IPS-20b (cell line): ENCODE data around the gene TEX14.

ENCODE experiments used
- H3K27ac ChIP-seq: one replicate; pipeline ENCODE4 v1.5.1; 2013; ENCODE audit warnings: low read length
- H3K27me3 ChIP-seq: 2 replicates; pipeline ENCODE4 v1.6.1; 2013; ENCODE audit warnings: mild to moderate bottlenecking, low read length, inconsistent platforms; ENCODE audit not compliant: insufficient read depth
- H3K36me3 ChIP-seq: 2 replicates; pipeline ENCODE4 v1.6.1; 2013; ENCODE audit warnings: low read depth, mild to moderate bottlenecking, inconsistent platforms, low read length, moderate library complexity; ENCODE audit not compliant: insufficient read depth
- H3K4me1 ChIP-seq: 2 replicates; pipeline ENCODE4 v1.6.1; 2013; ENCODE audit warnings: mild to moderate bottlenecking, control low read depth, inconsistent platforms, low read length, moderate library complexity; ENCODE audit not compliant: insufficient read depth
- H3K4me3 ChIP-seq: 2 replicates; pipeline ENCODE4 v1.5.1; 2013; ENCODE audit warnings: mild to moderate bottlenecking, low read length, inconsistent platforms
- H3K9ac ChIP-seq: 2 replicates; pipeline ENCODE4 v1.6.1; 2013; ENCODE audit warnings: low read depth, mild to moderate bottlenecking, inconsistent platforms, low read length, moderate library complexity
- H3K9me3 ChIP-seq: 2 replicates; pipeline ENCODE4 v1.6.1; 2013; ENCODE audit warnings: mild to moderate bottlenecking, low read depth, low read length, inconsistent platforms; ENCODE audit not compliant: insufficient read depth

The TEX14 gene

GRCh38 chr17:58615768-58616659, 75.8 kb downstream of the TEX14 start:
- Histone ChIP-seq H3K27me3 (no peaks in the 10 kb centered on the region), H3K9me3 (no peaks in the 10 kb centered on the region), H3K9ac (no peak overlapping the region), H3K4me1 (no peaks in the 10 kb centered on the region), H3K4me3 (no peak overlapping the region), H3K27ac (no peak overlapping the region), H3K36me3 (no peaks in the 10 kb centered on the region)

DNA sequence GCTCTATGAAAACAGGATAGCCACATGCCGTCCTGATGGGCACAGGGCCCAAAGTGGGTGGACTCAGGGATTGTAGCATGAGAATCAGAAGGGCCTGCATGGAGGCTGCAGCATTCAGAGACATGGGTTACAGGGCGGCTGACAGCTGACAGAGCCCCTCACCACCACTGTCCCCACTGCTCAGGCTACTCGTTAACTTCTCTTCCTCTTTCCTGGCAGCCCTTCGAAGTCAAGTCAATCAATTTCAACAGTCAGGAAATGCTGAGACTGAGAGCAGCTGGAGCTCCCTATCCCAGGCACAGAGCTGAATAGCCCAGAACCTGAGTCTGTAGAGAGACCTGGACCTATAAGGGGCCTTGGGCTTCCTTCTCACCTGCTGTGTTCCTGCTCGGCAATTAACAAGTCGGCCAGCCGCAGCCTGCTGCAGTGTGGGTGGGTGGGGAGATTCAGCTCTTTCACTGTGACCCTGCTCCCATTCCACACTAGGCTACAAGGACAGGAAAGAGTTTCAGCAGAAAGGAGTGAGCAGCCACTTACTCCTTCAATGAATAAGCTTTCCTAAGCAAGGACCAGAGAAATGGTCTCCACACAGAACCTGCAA, 76.9 kb downstream of the TEX14 start:
- H3K4me3 ChIP-seq, result no peak overlapping the region
- H3K9me3 ChIP-seq, result no peaks in the 10 kb centered on the region
- no peaks in the 10 kb centered on the region for H3K36me3 ChIP-seq
- H3K9ac ChIP-seq, result no peak overlapping the region
- H3K27me3 ChIP-seq, result no peaks in the 10 kb centered on the region
- H3K27ac ChIP-seq, result no peak overlapping the region
- no peaks in the 10 kb centered on the region for H3K4me1 ChIP-seq

GRCh38 chr17:58611331-58611730, 80.5 kb downstream of the TEX14 start:
- Histone ChIP-seq H3K27ac (no peak overlapping the region), H3K36me3 (no peaks in the 10 kb centered on the region), H3K4me1 (no peaks in the 10 kb centered on the region), H3K9me3 (no peaks in the 10 kb centered on the region), H3K27me3 (no peaks in the 10 kb centered on the region), H3K9ac (no peak overlapping the region), H3K4me3 (no peak overlapping the region)

DNA sequence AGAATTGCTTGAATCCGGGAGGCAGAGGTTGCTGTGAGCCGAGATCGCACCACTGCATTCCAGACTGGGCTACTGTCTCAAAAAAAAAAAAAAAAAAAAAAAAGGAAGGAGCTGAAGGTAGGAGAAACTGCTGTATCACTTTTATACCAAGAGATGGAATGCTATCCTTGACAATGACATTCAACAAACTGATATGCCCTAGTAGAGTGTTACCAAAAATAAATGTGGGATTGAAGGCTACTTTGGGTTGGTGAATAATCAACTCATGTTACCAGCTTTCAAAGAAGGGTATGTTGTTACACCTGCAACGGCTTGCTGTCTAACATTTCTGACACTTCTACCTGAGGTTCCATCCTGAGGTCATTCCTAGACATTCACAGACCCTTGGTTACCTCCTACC, 84.9 kb downstream of the TEX14 start:
- Histone ChIP-seq H3K4me3 (no peak overlapping the region), H3K36me3 (no peaks in the 10 kb centered on the region), H3K9me3 (no peaks in the 10 kb centered on the region), H3K9ac (no peak overlapping the region), H3K4me1 (no peaks in the 10 kb centered on the region), H3K27me3 (no peaks in the 10 kb centered on the region), H3K27ac (no peak overlapping the region)

- H3K9ac ChIP-seq, result no peak overlapping the region
- no peak overlapping the region for H3K27ac ChIP-seq
- H3K4me1 ChIP-seq, result no peaks in the 10 kb centered on the region
- H3K4me3 ChIP-seq, result no peak overlapping the region
- H3K36me3 ChIP-seq, result no peaks in the 10 kb centered on the region
- no peaks in the 10 kb centered on the region for H3K9me3 ChIP-seq
- no peaks in the 10 kb centered on the region for H3K27me3 ChIP-seq
These were observed 85.9 kb downstream of the TEX14 start for GRCh38 chr17:58605986-58606385.

GRCh38 chr17:58605470-58605869, 86.4 kb downstream of the TEX14 start:
- H3K27me3 ChIP-seq, result no peaks in the 10 kb centered on the region

GRCh38 chr17:58601976-58602375, 89.9 kb downstream of the TEX14 start:
- no peak overlapping the region for H3K27ac ChIP-seq
- peak overlapping the region; percentile 6; the same call in 1 of the 2 replicates for H3K4me3 ChIP-seq
- H3K9me3 ChIP-seq, result no peaks in the 10 kb centered on the region
- H3K4me1 ChIP-seq, result no peaks in the 10 kb centered on the region
- H3K36me3 ChIP-seq, result no peaks in the 10 kb centered on the region
- H3K27me3 ChIP-seq, result no peaks in the 10 kb centered on the region
- H3K9ac ChIP-seq, result no peak overlapping the region

More at GRCh38 chr17:58605470-58605869, 86.4 kb downstream of the TEX14 start:
- H3K9ac ChIP-seq, result no peak overlapping the region
- no peaks in the 10 kb centered on the region for H3K36me3 ChIP-seq
- no peaks in the 10 kb centered on the region for H3K9me3 ChIP-seq
- no peak overlapping the region for H3K4me3 ChIP-seq
- H3K4me1 ChIP-seq, result no peaks in the 10 kb centered on the region
- no peak overlapping the region for H3K27ac ChIP-seq

DNA sequence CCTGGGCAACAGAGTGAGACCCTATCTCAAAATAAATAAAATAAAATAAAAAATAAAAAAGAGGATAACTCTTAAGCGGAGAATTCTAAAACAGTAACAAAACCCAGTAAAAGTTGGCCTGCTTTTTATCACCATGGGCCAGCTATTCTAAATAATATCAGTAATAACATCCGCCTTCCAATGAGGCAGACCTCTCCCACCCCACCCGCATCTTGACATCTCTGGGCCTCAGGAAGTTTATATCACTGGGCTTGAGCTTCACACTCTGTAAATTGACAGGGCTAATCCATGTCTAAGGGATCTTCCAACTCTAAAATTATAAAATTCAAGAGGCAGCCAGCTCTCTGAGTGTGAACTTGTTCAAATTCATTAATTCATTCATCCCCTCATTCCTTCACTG, 94.5 kb downstream of the TEX14 start:
- Histone ChIP-seq H3K36me3 (no peaks in the 10 kb centered on the region), H3K27ac (no peak overlapping the region), H3K27me3 (no peaks in the 10 kb centered on the region), H3K9ac (no peak overlapping the region), H3K9me3 (no peaks in the 10 kb centered on the region), H3K4me3 (no peak overlapping the region), H3K4me1 (no peaks in the 10 kb centered on the region)

DNA sequence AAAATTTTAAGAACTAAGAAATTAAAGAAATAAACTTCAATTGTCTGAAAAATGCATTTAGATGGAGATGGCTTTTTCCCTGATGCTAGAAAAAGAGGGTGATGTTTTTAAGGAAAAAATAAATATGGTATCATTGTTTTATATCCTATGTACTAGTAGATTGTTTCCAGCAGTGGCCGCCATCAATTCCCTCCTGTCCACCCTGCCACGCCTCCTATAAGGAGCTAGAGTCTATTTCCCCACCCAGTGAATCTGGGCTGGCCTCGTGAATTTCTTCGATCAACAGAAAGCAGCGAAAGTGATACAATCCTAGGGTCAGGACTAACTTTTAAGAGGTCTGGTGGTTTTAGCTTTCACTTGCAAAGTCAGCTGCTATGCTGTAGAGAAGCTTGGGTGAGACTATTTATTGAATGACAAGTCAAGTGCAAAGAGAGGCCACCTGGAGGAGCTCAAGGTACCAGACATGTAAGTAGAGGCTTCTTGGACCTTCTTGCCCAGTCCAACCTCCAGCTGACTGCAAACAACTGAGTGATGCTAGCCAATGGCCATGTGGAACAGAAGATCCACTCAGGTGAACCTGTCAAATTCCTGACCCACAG, 96.6 kb downstream of the TEX14 start:
- no peak overlapping the region for H3K4me3 ChIP-seq
- no peaks in the 10 kb centered on the region for H3K36me3 ChIP-seq
- H3K9ac ChIP-seq, result no peak overlapping the region
- H3K9me3 ChIP-seq, result no peaks in the 10 kb centered on the region
- no peaks in the 10 kb centered on the region for H3K4me1 ChIP-seq
- H3K27ac ChIP-seq, result no peak overlapping the region
- no peaks in the 10 kb centered on the region for H3K27me3 ChIP-seq

- Histone ChIP-seq H3K4me1 (no peaks in the 10 kb centered on the region), H3K27ac (no peak overlapping the region), H3K36me3 (no peaks in the 10 kb centered on the region), H3K4me3 (no peak overlapping the region), H3K9ac (no peak overlapping the region), H3K9me3 (no peaks in the 10 kb centered on the region), H3K27me3 (no peaks in the 10 kb centered on the region)
These were observed 98.7 kb downstream of the TEX14 start for GRCh38 chr17:58593123-58593522.

DNA sequence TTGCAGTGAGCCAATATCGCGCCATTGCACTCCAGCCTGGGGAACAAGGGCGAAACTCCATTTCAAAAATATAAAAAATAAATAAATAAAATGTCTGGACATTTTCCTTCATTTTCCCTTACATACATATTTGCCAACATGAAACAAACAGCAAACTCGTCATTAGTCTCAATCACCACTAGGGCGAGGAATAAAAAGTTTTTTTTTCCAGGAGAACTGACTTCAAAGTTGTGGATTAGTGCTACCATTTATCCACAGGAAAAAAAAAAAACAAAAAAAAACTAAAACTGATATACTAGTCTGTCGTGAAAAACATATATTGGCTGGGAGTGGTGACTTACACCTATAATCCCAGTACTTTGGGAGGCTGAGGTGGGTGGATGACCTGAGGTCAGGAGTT, 100.4 kb downstream of the TEX14 start:
- H3K36me3 ChIP-seq, result no peaks in the 10 kb centered on the region
- no peaks in the 10 kb centered on the region for H3K4me1 ChIP-seq
- no peak overlapping the region for H3K4me3 ChIP-seq
- H3K27me3 ChIP-seq, result no peaks in the 10 kb centered on the region
- H3K9me3 ChIP-seq, result no peaks in the 10 kb centered on the region
- no peak overlapping the region for H3K27ac ChIP-seq
- no peak overlapping the region for H3K9ac ChIP-seq

DNA sequence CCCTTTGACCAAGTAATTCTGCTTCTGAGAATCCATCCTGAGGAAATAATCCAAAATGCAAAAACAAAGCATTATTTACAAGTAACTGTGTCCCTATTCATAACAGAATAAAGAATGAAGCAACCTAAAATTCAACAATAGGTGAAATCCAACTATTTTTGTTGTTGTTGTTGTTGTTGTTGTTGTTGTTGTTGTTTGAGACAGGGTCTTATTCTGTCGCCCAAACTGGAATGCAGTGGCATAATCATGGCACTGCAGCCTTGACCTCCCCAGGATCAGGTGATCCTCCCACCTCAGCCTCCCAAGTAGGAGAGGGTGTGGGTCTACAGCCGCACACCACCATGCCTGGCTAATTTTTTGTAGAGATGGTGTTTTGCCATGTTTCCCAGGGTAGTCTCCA, 101.5 kb downstream of the TEX14 start:
- Histone ChIP-seq H3K27me3 (no peaks in the 10 kb centered on the region), H3K36me3 (no peaks in the 10 kb centered on the region)

More for the DNA sequence above, 101.5 kb downstream of the TEX14 start:
- no peak overlapping the region for H3K4me3 ChIP-seq
- no peaks in the 10 kb centered on the region for H3K4me1 ChIP-seq
- H3K27ac ChIP-seq, result no peak overlapping the region
- H3K9ac ChIP-seq, result no peak overlapping the region
- H3K9me3 ChIP-seq, result no peaks in the 10 kb centered on the region
